Lower lobe of right lung (tissue), 2 donors: ENCODE results near the gene SDS. TPM values are rescaled to one million over a fixed set of nuclear protein-coding genes. Genes with fewer than 3 reads are reported as not detected.

Experiments
- ATAC-seq, 2 donors: fragments of 200-7000 bp; cut with Tn5 transposase; one replicate each; pipeline ENCODE4 v1.9.1; 2020 to 2022; ENCODE audit warnings: mild to moderate bottlenecking in 2 of 2, moderate library complexity in 2 of 2
- DNase-seq: peaks from one replicate; pipeline ENCODE4 v3.0.0-alpha.2; 2020
- H3K27ac ChIP-seq: fragments of 200-600 bp; one replicate; pipeline ENCODE4 v1.8.0; 2022
- H3K27me3 ChIP-seq: fragments of 200-600 bp; one replicate; pipeline ENCODE4 v1.8.0; 2022; ENCODE audit warnings: low read depth
- H3K36me3 ChIP-seq: fragments of 200-600 bp; one replicate; pipeline ENCODE4 v1.8.0; 2022; ENCODE audit warnings: mild to moderate bottlenecking
- H3K4me1 ChIP-seq: fragments of 200-600 bp; one replicate; pipeline ENCODE4 v1.8.0; 2022
- H3K4me3 ChIP-seq: fragments of 200-600 bp; one replicate; pipeline ENCODE4 v1.8.0; 2022; ENCODE audit warnings: mild to moderate bottlenecking
- H3K9me3 ChIP-seq: fragments of 200-600 bp; one replicate; pipeline ENCODE4 v1.8.0; 2022
- CTCF ChIP-seq: fragments of 200-600 bp; IDR thresholded peaks from one replicate; pipeline ENCODE4 v1.8.0; 2022; ENCODE audit warnings: antibody characterized with exemption, mild to moderate bottlenecking
- intact Hi-C: fragments of 100-400 bp; cut with DNase I; formaldehyde crosslinking; loops from one replicate; pipeline ENCODE4 v1.11.0; 2022
- total RNA-seq: library from RNA; stranded (reverse); fragmentation: NEBNext Ultra II Directional; extraction: Animal tissue kit (Norgen Biotek cat#: 25700); gene quantifications from one replicate; pipeline ENCODE4 v1.2.1, GENCODE V29; 2021
- donor health status: DM: no; HTN: yes; CAD: no; lungs with severe emphysema.

The SDS gene
- total RNA-seq, 1 donor from 2014 or later, result 1.1 TPM

GRCh38 chr12:113436586-113436985 is 32.9 kb upstream of the SDS start:
- H3K4me1 ChIP-seq, result no peaks in the 10 kb centered on the region
- no peak overlapping the region for H3K4me3 ChIP-seq
- no peak overlapping the region for H3K27ac ChIP-seq
- TF ChIP-seq CTCF, result no peak
- H3K36me3 ChIP-seq, result no peaks in the 10 kb centered on the region
- no peaks in the 10 kb centered on the region for H3K9me3 ChIP-seq
- DNase-seq, result no peak
- peaks cover under 1% of the 10 kb centered on the region for H3K27me3 ChIP-seq
- no peak for ATAC-seq
- intact Hi-C loops, result no loop called here

GRCh38 chr12:113435367-113435766 is 31.7 kb upstream of the SDS start:
- ATAC-seq (no peak), DNase-seq (no peak)
- intact Hi-C loops, result no loop called here
- Histone ChIP-seq H3K27ac (no peak overlapping the region), H3K4me1 (no peaks in the 10 kb centered on the region), H3K27me3 (no peaks in the 10 kb centered on the region), H3K4me3 (no peak overlapping the region), H3K9me3 (no peaks in the 10 kb centered on the region), H3K36me3 (no peaks in the 10 kb centered on the region)
- no peak for TF ChIP-seq CTCF

- H3K9me3 ChIP-seq, result no peaks in the 10 kb centered on the region
- H3K36me3 ChIP-seq, result no peaks in the 10 kb centered on the region
- intact Hi-C loops, result no loop called here
- H3K27ac ChIP-seq, result no peak overlapping the region
- H3K27me3 ChIP-seq, result no peaks in the 10 kb centered on the region
- no peak for ATAC-seq
- DNase-seq, result no peak
- TF ChIP-seq CTCF, result no peak
- no peak overlapping the region for H3K4me3 ChIP-seq
- no peaks in the 10 kb centered on the region for H3K4me1 ChIP-seq
These were observed 29.3 kb upstream of the SDS start for GRCh38 chr12:113432986-113433385.

- Histone ChIP-seq H3K4me3 (no peak overlapping the region), H3K27me3 (no peaks in the 10 kb centered on the region), H3K9me3 (no peaks in the 10 kb centered on the region), H3K27ac (no peak overlapping the region), H3K4me1 (peaks cover 3% of the 10 kb centered on the region), H3K36me3 (no peaks in the 10 kb centered on the region)
- intact Hi-C loops, result no loop called here
- no peak for DNase-seq
- TF ChIP-seq CTCF, result no peak
- no peak for ATAC-seq
These were observed 24.8 kb upstream of the SDS start for GRCh38 chr12:113428482-113428881.

- DNase-seq (peak; percentile 15), ATAC-seq (no peak)
- Histone ChIP-seq H3K4me3 (no peak overlapping the region), H3K27me3 (no peaks in the 10 kb centered on the region), H3K4me1 (peaks cover 9% of the 10 kb centered on the region), H3K9me3 (no peaks in the 10 kb centered on the region), H3K27ac (no peak overlapping the region), H3K36me3 (no peaks in the 10 kb centered on the region)
- intact Hi-C loops, result no loop called here
- TF ChIP-seq CTCF, result no peak
These were observed 24.2 kb upstream of the SDS start for GRCh38 chr12:113427882-113428281.

- ATAC-seq, result no peak
- DNase-seq, result peak; percentile 20
- Histone ChIP-seq H3K36me3 (no peaks in the 10 kb centered on the region), H3K9me3 (no peaks in the 10 kb centered on the region), H3K4me1 (peaks cover 26% of the 10 kb centered on the region), H3K4me3 (no peak overlapping the region), H3K27me3 (no peaks in the 10 kb centered on the region), H3K27ac (no peak overlapping the region)
- intact Hi-C loops, result no loop called here
- no peak for TF ChIP-seq CTCF
These were observed 22.3 kb upstream of the SDS start for GRCh38 chr12:113425960-113426453.
